Small intestine (tissue), 7 donors: Measurements from ENCODE around the gene SOD1. TPM values are rescaled to one million over a fixed set of nuclear protein-coding genes. Genes with fewer than 3 reads are reported as not detected.

Experiments
- DNase-seq, 2 donors: peaks; one replicate each; pipeline versions ENCODE4 v3.0.0 to v3.0.0-alpha.2; 2013
- FAIRE-seq: peaks from 2 replicates; lab custom pipeline; 2012; peaks lifted over from hg19 to GRCh38; lab: Jason Lieb, UNC
- H3K27ac ChIP-seq, 3 donors: one replicate each; pipeline ENCODE4 v1.5.1; 2013; ENCODE audit warnings: low read length in 2 of 3, mild to moderate bottlenecking in 2 of 3, control low read depth in 1 of 3, inconsistent platforms in 1 of 3, low read depth in 1 of 3, moderate library complexity in 1 of 3
- H3K27me3 ChIP-seq, 3 donors: one replicate each; pipeline ENCODE4 v1.6.1; 2013; ENCODE audit warnings: low read length in 3 of 3, inconsistent platforms in 1 of 3; ENCODE audit not compliant: control insufficient read depth in 3 of 3, insufficient read depth in 3 of 3
- H3K36me3 ChIP-seq, 3 donors: one replicate each; pipeline ENCODE4 v1.6.1; 2013; ENCODE audit warnings: low read length in 3 of 3, inconsistent platforms in 1 of 3, low read depth in 1 of 3, mild to moderate bottlenecking in 1 of 3, moderate library complexity in 1 of 3; ENCODE audit not compliant: control insufficient read depth in 3 of 3, insufficient read depth in 2 of 3
- H3K4me1 ChIP-seq, 3 donors: one replicate each; pipeline ENCODE4 v1.6.1; 2013; ENCODE audit warnings: low read length in 2 of 3, inconsistent platforms in 1 of 3, low read depth in 1 of 3, mild to moderate bottlenecking in 1 of 3, moderate library complexity in 1 of 3; ENCODE audit not compliant: control insufficient read depth in 3 of 3, insufficient read depth in 2 of 3
- H3K4me3 ChIP-seq, 3 donors: one replicate each; pipeline ENCODE4 v1.5.1; 2013; ENCODE audit warnings: low read length in 3 of 3, control low read depth in 1 of 3, inconsistent platforms in 1 of 3, low read depth in 1 of 3, mild to moderate bottlenecking in 1 of 3, moderate library complexity in 1 of 3
- H3K9me3 ChIP-seq, 2 donors: one replicate each; pipeline ENCODE4 v1.6.1; 2013; ENCODE audit warnings: low read depth in 1 of 2, low read length in 1 of 2; ENCODE audit not compliant: control insufficient read depth in 2 of 2, insufficient read depth in 1 of 2
- WGBS, 3 donors: extraction: QIAGEN DNeasy Blood & Tissue Kit; methylation state at CpG; one replicate each; pipeline ENCODE4 v1.1.7; 2013; 5-methylcytosine and 5-hydroxymethylcytosine counted together
- polyA plus RNA-seq, 4 donors: library from polyadenylated mRNA; stranded (reverse) in 3 of 4; unstranded in 1 of 4; fragments of 200-250 nt in 3 of 4; fragments of 120-200 nt in 1 of 4; gene quantifications; one replicate each; pipeline versions ENCODE4 v1.2.1 to v1.2.3, GENCODE V29; 2013
- donor health status: healthy with polysubstance abuse.
- donor health status: control.
- donor health status: control.
- donor health status: Bipolar disorder and iron deficiency.
- donor health status: healthy.

SOD1 gene
- polyA plus RNA-seq, 4 donors: 163 to 1,515 (median 759) TPM

GRCh38 chr21:31667132-31667531 lies 7.6 kb downstream of the SOD1 start:
- WGBS, 3 donors: 85 to 89% (median 85%) methylated on average over 5 of the region's 5 CpGs
- no peak for DNase-seq
- Histone ChIP-seq H3K36me3 (peaks cover 15 to 25% (median 17%) of the 10 kb centered on the region in 3 donors), H3K4me1 (peaks cover 0 to 3% (median 2%) of the 10 kb centered on the region in 3 donors), H3K27me3 (no peaks in the 10 kb centered on the region), H3K27ac (no peak overlapping the region), H3K9me3 (no peaks in the 10 kb centered on the region), H3K4me3 (no peak overlapping the region)
- FAIRE-seq: no peak

GRCh38 chr21:31667639-31668038 lies 8.1 kb downstream of the SOD1 start:
- H3K36me3 ChIP-seq: peaks cover 14 to 26% (median 17%) of the 10 kb centered on the region in 3 donors
- H3K4me1 ChIP-seq: peaks cover 0 to 3% (median 2%) of the 10 kb centered on the region in 3 donors
- no peak overlapping the region for H3K27ac ChIP-seq
- no peak overlapping the region for H3K4me3 ChIP-seq
- no peaks in the 10 kb centered on the region for H3K9me3 ChIP-seq
- H3K27me3 ChIP-seq: no peaks in the 10 kb centered on the region
- DNase-seq (no peak), FAIRE-seq (no peak)

GRCh38 chr21:31668651-31669491 lies 9.4 kb downstream of the SOD1 start:
- 62 to 81% (median 68%) methylated on average over 2 of the region's 2 CpGs for WGBS, 3 donors
- no peak for DNase-seq
- peaks cover 14 to 24% (median 15%) of the 10 kb centered on the region in 3 donors for H3K36me3 ChIP-seq
- FAIRE-seq: no peak
- no peaks in the 10 kb centered on the region for H3K9me3 ChIP-seq
- H3K27me3 ChIP-seq: no peaks in the 10 kb centered on the region
- H3K4me1 ChIP-seq: peaks cover 0 to 4% (median under 1%) of the 10 kb centered on the region in 3 donors
- no peak overlapping the region for H3K4me3 ChIP-seq
- H3K27ac ChIP-seq: no peak overlapping the region

DNA sequence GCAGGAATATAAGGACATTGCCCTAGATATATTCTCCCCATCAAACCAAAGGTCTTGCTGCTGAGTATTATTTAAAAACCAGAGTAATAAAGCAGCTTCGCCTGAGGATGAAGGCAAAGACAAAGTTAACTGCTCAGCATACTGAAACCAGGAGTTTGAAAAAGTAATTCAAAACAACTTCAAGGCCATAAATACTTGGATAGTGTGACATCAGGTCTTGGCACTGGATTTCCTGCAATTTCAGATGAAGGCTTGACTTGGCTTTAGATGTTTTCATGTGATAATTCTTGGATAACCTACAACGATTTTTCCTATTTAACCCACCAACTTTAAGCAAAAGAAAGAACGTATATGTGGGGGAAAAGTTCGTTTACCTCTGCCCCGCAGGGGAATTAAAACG lies 10.6 kb downstream of the SOD1 start:
- Histone ChIP-seq H3K36me3 (peaks cover 11 to 19% (median 14%) of the 10 kb centered on the region in 3 donors), H3K27me3 (no peaks in the 10 kb centered on the region), H3K9me3 (no peaks in the 10 kb centered on the region), H3K4me1 (peaks cover 2 to 5% (median 3%) of the 10 kb centered on the region in 3 donors), H3K27ac (no peak overlapping the region), H3K4me3 (no peak overlapping the region)
- DNase-seq: no peak
- FAIRE-seq: no peak
- 64 to 73% (median 66%) methylated on average over 6 of the region's 6 CpGs for WGBS, 3 donors

- DNase-seq (no peak), FAIRE-seq (no peak)
- no peak overlapping the region for H3K4me3 ChIP-seq
These were observed 11.7 kb downstream of the SOD1 start for GRCh38 chr21:31671146-31671716.

DNA sequence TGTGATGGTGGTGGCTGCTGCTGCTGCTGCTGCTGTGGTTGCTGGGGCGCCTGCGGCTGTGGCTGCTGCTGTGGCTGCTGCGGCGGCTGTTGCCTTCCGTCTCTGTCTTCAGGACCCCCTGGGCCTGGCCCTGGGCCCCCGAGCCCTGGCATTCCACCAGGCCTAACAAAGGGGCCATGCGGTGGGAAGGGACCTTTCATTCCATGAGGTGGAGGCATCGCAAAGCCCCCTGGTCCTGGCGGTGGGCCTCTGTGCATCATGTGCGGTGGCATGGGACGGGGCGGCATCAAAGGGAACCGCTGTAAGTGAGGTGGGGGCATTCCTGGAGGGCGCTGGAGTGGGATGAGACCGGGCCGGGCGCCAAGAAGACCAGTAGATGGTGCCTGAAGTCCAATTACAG lies 12.4 kb downstream of the SOD1 start:
- H3K4me1 ChIP-seq: peaks cover 2 to 3% (median 3%) of the 10 kb centered on the region in 3 donors
- no peak for DNase-seq
- peaks cover 7 to 12% (median 7%) of the 10 kb centered on the region in 3 donors for H3K36me3 ChIP-seq
- no peaks in the 10 kb centered on the region for H3K27me3 ChIP-seq
- no peak overlapping the region for H3K4me3 ChIP-seq
- no peaks in the 10 kb centered on the region for H3K9me3 ChIP-seq
- WGBS, 3 donors: 92 to 96% (median 94%) methylated on average over 17 of the region's 17 CpGs
- no peak overlapping the region for H3K27ac ChIP-seq
- no peak for FAIRE-seq

More at GRCh38 chr21:31671146-31671716, 11.7 kb downstream of the SOD1 start:
- H3K36me3 ChIP-seq: peaks cover 9 to 12% (median 9%) of the 10 kb centered on the region in 3 donors
- no peaks in the 10 kb centered on the region for H3K9me3 ChIP-seq
- 86 to 90% (median 87%) methylated on average over 12 of the region's 12 CpGs for WGBS, 3 donors
- peaks cover 2 to 5% (median 3%) of the 10 kb centered on the region in 3 donors for H3K4me1 ChIP-seq
- H3K27me3 ChIP-seq: no peaks in the 10 kb centered on the region
- H3K27ac ChIP-seq: no peak overlapping the region

DNA sequence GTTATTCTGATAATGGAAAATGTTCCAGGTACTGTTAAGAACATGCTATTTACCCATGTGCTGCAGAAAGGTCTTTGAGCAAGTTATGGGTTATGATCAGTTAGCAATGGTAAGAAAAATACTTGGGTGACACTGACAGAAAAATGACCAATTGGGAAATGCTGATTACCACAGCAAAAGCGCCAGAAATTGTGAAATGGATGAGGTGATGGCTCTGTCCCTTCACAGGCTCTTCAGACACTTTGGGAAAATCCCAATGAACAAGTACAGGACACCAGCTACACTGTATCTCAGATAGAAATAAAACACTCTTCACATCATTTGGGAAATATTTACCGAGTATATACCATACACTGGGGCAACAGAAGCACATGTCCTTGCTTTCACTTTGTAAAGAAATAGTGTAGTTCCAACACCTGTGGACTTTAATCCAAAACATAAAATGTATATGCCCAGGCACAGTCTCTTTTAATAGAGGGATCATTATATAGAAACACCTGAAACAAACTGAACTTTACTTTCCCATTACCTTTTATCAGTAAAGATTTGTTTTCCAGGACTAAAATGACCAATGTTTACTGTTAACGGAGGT lies 13.9 kb downstream of the SOD1 start:
- DNase-seq (peak; percentile 13 to 23), FAIRE-seq (no peak)
- H3K27me3 ChIP-seq: no peaks in the 10 kb centered on the region
- 48 to 82% (median 59%) methylated on average over 3 of the region's 3 CpGs for WGBS, 3 donors
- no peak overlapping the region for H3K27ac ChIP-seq
- H3K9me3 ChIP-seq: no peaks in the 10 kb centered on the region
- H3K4me3 ChIP-seq: no peak overlapping the region
- peaks cover 5 to 12% (median 7%) of the 10 kb centered on the region in 3 donors for H3K36me3 ChIP-seq
- H3K4me1 ChIP-seq: peaks cover 2 to 3% (median 2%) of the 10 kb centered on the region in 3 donors

GRCh38 chr21:31675318-31675717 lies 15.8 kb downstream of the SOD1 start:
- no peaks in the 10 kb centered on the region for H3K27me3 ChIP-seq
- peaks cover 3 to 12% (median 5%) of the 10 kb centered on the region in 3 donors for H3K36me3 ChIP-seq
- 88 to 95% (median 95%) methylated on average over 7 of the region's 7 CpGs for WGBS, 3 donors
- no peak overlapping the region for H3K27ac ChIP-seq
- H3K9me3 ChIP-seq: no peaks in the 10 kb centered on the region
- DNase-seq: no peak
- no peak overlapping the region for H3K4me3 ChIP-seq
- H3K4me1 ChIP-seq: peaks cover 2 to 3% (median 2%) of the 10 kb centered on the region in 3 donors
- no peak for FAIRE-seq
